WTC11 (cell line): ENCODE measurements around the gene DBT. TPM values are rescaled to one million over a fixed set of nuclear protein-coding genes. Genes with fewer than 3 reads are reported as not detected.

Experiments used
- ATAC-seq: fragments of 200-7000 bp; cut with Tn5 transposase; 2 replicates; pipeline ENCODE4 v1.10.0; 2021; ENCODE audit warnings: mild to moderate bottlenecking, moderate library complexity
- CTCF ChIA-PET: fragments of 300-600 bp; sonication (Branson Sonifier 250); formaldehyde crosslinking; loops from one replicate; lab custom pipeline; 2021; ENCODE audit warnings: antibody characterized with exemption; lab: Charles Lee
- POLR2A ChIA-PET: fragments of 350-600 bp; sonication (Branson Sonifier 250); formaldehyde crosslinking; loops from one replicate; lab custom pipeline; 2021; ENCODE audit warnings: antibody characterized with exemption; lab: Charles Lee
- DNase-seq: peaks from one replicate; pipeline ENCODE4 v3.0.0; 2021; ENCODE audit warnings: low spot score
- H3K27ac Mint-ChIP-seq: 2 replicates; pipeline ENCODE4 v1.8.0; 2021; ENCODE audit warnings: mixed read lengths
- H3K27me3 Mint-ChIP-seq: 2 replicates; pipeline ENCODE4 v1.8.0; 2021; ENCODE audit warnings: low read depth, mild to moderate bottlenecking, moderate library complexity, mixed read lengths
- H3K36me3 Mint-ChIP-seq: 2 replicates; pipeline ENCODE4 v1.8.0; 2021; ENCODE audit warnings: mixed read lengths
- H3K4me1 Mint-ChIP-seq: 2 replicates; pipeline ENCODE4 v1.8.0; 2022; ENCODE audit warnings: mixed read lengths
- H3K4me3 Mint-ChIP-seq: 2 replicates; pipeline ENCODE4 v1.8.0; 2021; ENCODE audit warnings: mild to moderate bottlenecking, moderate library complexity, mixed read lengths
- H3K9me3 Mint-ChIP-seq: 2 replicates; pipeline ENCODE4 v1.8.0; 2021; ENCODE audit warnings: mixed read lengths
- CREM ChIP-seq: sonication (generic); formaldehyde crosslinking; IDR thresholded peaks from 2 replicates; pipeline ENCODE4 v1.8.1; 2022; ENCODE audit warnings: mild to moderate bottlenecking, missing genetic modification reagents, moderate library complexity
- ESRRA ChIP-seq: sonication (generic); formaldehyde crosslinking; IDR thresholded peaks from 2 replicates; pipeline ENCODE4 v1.8.1; 2022; ENCODE audit warnings: mild to moderate bottlenecking, missing genetic modification reagents, borderline replicate concordance
- FOXP1 ChIP-seq: sonication (generic); formaldehyde crosslinking; IDR thresholded peaks from 2 replicates; pipeline ENCODE4 v1.8.0; 2022; ENCODE audit warnings: missing genetic modification reagents, mild to moderate bottlenecking, moderate library complexity, borderline replicate concordance
- GABPB1 ChIP-seq: sonication (generic); formaldehyde crosslinking; IDR thresholded peaks from 2 replicates; pipeline ENCODE4 v1.8.1; 2023; ENCODE audit warnings: mild to moderate bottlenecking, missing genetic modification reagents
- IRF2 ChIP-seq: sonication (generic); formaldehyde crosslinking; IDR thresholded peaks from 2 replicates; pipeline ENCODE4 v1.8.0; 2022; ENCODE audit warnings: low read depth, missing genetic modification reagents, borderline replicate concordance
- NFATC4 ChIP-seq: fragments of 250-450 bp; sonication (Bioruptor Pico); IDR thresholded peaks from 2 replicates; pipeline ENCODE4 v1.9.0; 2021; ENCODE audit warnings: mild to moderate bottlenecking
- PREB ChIP-seq: sonication (generic); formaldehyde crosslinking; IDR thresholded peaks from 2 replicates; pipeline ENCODE4 v1.8.1; 2022; ENCODE audit warnings: mild to moderate bottlenecking, missing genetic modification reagents, moderate library complexity, borderline replicate concordance
- RELA ChIP-seq: sonication (generic); formaldehyde crosslinking; IDR thresholded peaks from 2 replicates; pipeline ENCODE4 v1.8.1; 2022; ENCODE audit warnings: missing genetic modification reagents, mild to moderate bottlenecking, borderline replicate concordance
- SOX15 ChIP-seq: fragments of 250-450 bp; sonication (Bioruptor Pico); IDR thresholded peaks from 2 replicates; pipeline ENCODE4 v1.9.0; 2021; ENCODE audit warnings: mild to moderate bottlenecking
- ZNF219 ChIP-seq: sonication (generic); formaldehyde crosslinking; IDR thresholded peaks from 2 replicates; pipeline ENCODE4 v1.8.0; 2023; ENCODE audit warnings: missing genetic modification reagents, mild to moderate bottlenecking, borderline replicate concordance
- total RNA-seq: library from RNA; stranded (reverse); gene quantifications from 3 replicates; pipeline ENCODE4 v1.2.3, GENCODE V29; 2021
- TF ChIP-seq, protein P1 (sequence below): sonication (generic); formaldehyde crosslinking; IDR thresholded peaks from 2 replicates; pipeline ENCODE4 v1.8.1; 2022; ENCODE audit warnings: low read depth, missing genetic modification reagents, borderline replicate concordance
- TF ChIP-seq, protein P2 (sequence below): sonication (generic); formaldehyde crosslinking; IDR thresholded peaks from 2 replicates; pipeline ENCODE4 v1.8.1; 2023; ENCODE audit warnings: mild to moderate bottlenecking, missing genetic modification reagents, borderline replicate concordance
- TF ChIP-seq, protein P3 (sequence below): sonication (generic); formaldehyde crosslinking; IDR thresholded peaks from 2 replicates; pipeline ENCODE4 v1.8.0; 2022; ENCODE audit warnings: mild to moderate bottlenecking, missing genetic modification reagents
- TF ChIP-seq, protein P4 (sequence below): fragments of 250-450 bp; sonication (Bioruptor Pico); IDR thresholded peaks from 2 replicates; pipeline ENCODE4 v1.9.0; 2021; ENCODE audit warnings: mild to moderate bottlenecking

The DBT gene
- total RNA-seq, 1 experiment from 2014 or later: 20.1 TPM

GRCh38 chr1:100268202-100268601 is 18.6 kb upstream of the DBT start (continued):
- TF ChIP-seq PREB (CRISPR knock-in tag): no peak
- TF ChIP-seq, protein P1, sequence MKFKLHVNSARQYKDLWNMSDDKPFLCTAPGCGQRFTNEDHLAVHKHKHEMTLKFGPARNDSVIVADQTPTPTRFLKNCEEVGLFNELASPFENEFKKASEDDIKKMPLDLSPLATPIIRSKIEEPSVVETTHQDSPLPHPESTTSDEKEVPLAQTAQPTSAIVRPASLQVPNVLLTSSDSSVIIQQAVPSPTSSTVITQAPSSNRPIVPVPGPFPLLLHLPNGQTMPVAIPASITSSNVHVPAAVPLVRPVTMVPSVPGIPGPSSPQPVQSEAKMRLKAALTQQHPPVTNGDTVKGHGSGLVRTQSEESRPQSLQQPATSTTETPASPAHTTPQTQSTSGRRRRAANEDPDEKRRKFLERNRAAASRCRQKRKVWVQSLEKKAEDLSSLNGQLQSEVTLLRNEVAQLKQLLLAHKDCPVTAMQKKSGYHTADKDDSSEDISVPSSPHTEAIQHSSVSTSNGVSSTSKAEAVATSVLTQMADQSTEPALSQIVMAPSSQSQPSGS: no peak
- no peak for TF ChIP-seq FOXP1 (CRISPR knock-in tag)
- no peak for TF ChIP-seq IRF2 (CRISPR knock-in tag)
- TF ChIP-seq, protein P2, sequence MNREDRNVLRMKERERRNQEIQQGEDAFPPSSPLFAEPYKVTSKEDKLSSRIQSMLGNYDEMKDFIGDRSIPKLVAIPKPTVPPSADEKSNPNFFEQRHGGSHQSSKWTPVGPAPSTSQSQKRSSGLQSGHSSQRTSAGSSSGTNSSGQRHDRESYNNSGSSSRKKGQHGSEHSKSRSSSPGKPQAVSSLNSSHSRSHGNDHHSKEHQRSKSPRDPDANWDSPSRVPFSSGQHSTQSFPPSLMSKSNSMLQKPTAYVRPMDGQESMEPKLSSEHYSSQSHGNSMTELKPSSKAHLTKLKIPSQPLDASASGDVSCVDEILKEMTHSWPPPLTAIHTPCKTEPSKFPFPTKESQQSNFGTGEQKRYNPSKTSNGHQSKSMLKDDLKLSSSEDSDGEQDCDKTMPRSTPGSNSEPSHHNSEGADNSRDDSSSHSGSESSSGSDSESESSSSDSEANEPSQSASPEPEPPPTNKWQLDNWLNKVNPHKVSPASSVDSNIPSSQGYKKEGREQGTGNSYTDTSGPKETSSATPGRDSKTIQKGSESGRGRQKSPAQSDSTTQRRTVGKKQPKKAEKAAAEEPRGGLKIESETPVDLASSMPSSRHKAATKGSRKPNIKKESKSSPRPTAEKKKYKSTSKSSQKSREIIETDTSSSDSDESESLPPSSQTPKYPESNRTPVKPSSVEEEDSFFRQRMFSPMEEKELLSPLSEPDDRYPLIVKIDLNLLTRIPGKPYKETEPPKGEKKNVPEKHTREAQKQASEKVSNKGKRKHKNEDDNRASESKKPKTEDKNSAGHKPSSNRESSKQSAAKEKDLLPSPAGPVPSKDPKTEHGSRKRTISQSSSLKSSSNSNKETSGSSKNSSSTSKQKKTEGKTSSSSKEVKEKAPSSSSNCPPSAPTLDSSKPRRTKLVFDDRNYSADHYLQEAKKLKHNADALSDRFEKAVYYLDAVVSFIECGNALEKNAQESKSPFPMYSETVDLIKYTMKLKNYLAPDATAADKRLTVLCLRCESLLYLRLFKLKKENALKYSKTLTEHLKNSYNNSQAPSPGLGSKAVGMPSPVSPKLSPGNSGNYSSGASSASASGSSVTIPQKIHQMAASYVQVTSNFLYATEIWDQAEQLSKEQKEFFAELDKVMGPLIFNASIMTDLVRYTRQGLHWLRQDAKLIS: no peak
- TF ChIP-seq, all 79 proteins: peak for 0

GRCh38 chr1:100267284-100267683 is 17.6 kb upstream of the DBT start:
- DNase-seq: no peak
- Mint-ChIP-seq H3K36me3 (peaks cover 54% of the 10 kb centered on the region), H3K27me3 (peaks cover 7% of the 10 kb centered on the region), H3K9me3 (peaks cover 20% of the 10 kb centered on the region), H3K4me3 (peak overlapping the region; percentile 99), H3K27ac (no peak overlapping the region), H3K4me1 (peaks cover 10% of the 10 kb centered on the region)
- CTCF ChIA-PET: interaction anchor here (1.6 to 2.5 kb wide), 2 partner anchors 91 to 192 kb away, joined by 4 to 21 read pairs; no protein-coding TSS in a partner anchor
- TF ChIP-seq, protein P3, sequence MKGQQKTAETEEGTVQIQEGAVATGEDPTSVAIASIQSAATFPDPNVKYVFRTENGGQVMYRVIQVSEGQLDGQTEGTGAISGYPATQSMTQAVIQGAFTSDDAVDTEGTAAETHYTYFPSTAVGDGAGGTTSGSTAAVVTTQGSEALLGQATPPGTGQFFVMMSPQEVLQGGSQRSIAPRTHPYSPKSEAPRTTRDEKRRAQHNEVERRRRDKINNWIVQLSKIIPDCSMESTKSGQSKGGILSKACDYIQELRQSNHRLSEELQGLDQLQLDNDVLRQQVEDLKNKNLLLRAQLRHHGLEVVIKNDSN (CRISPR knock-in tag): no peak
- TF ChIP-seq SOX15 (no peak), NFATC4 (CRISPR knock-in tag) (no peak)
- no peak for ATAC-seq
- POLR2A ChIA-PET: interaction anchor here (2.0 to 3.2 kb wide), 2 partner anchors 18 to 85 kb away, joined by 32 to 34 read pairs; partner anchors contain the start of genes CDC14A and DBT

DNA sequence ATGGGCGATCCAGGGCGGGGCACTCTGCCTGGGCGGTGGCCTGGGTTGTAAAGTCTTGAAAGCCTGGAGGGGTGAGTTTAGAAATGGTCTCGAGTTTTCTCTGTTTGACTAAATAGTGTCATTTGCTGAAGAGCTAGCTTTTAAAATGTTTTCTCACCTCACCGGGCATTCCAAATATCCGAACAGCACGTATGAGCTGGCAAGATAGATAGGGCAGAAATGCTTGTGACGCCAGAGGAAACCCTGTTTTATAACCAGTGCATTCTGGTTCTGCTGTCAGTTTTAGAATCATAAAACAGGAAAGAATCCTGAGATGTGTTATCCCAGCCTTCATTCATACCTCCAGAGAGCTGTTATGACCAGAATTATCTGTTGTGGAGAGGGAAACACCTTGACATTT is 17.1 kb upstream of the DBT start:
- ATAC-seq: no peak
- H3K9me3 Mint-ChIP-seq: peaks cover 22% of the 10 kb centered on the region
- TF ChIP-seq RELA (CRISPR knock-in tag) (no peak), GABPB1 (CRISPR knock-in tag) (no peak), CREM (CRISPR knock-in tag) (no peak), ESRRA (no peak), ZNF219 (no peak)
- TF ChIP-seq, protein P4, sequence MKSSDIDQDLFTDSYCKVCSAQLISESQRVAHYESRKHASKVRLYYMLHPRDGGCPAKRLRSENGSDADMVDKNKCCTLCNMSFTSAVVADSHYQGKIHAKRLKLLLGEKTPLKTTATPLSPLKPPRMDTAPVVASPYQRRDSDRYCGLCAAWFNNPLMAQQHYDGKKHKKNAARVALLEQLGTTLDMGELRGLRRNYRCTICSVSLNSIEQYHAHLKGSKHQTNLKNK (CRISPR knock-in tag): no peak
- peaks cover 7% of the 10 kb centered on the region for H3K27me3 Mint-ChIP-seq
- no peak for DNase-seq
- H3K4me3 Mint-ChIP-seq: peak overlapping the region; percentile 99
- peaks cover 50% of the 10 kb centered on the region for H3K36me3 Mint-ChIP-seq
- no peak overlapping the region; the same call in 1 of the 2 replicates for H3K27ac Mint-ChIP-seq
- peaks cover 10% of the 10 kb centered on the region for H3K4me1 Mint-ChIP-seq
- ChIA-PET POLR2A (interaction anchor here (2.0 to 3.2 kb wide), 2 partner anchors 17 to 86 kb away, joined by 32 to 34 read pairs; partner anchors contain the start of genes CDC14A and DBT), CTCF (interaction anchor here (0.6 to 2.5 kb wide), 5 partner anchors 17 to 192 kb away, joined by 4 to 21 read pairs (median 10); partner anchors contain the start of genes CDC14A and DBT)
